OCI-LY1 (cell line): Measurements from ENCODE around the gene ARL3.

Experiments
- H2AFZ ChIP-seq: fragments of 200-600 bp; sonication (generic), shearing (Covaris generic); 2 replicates; pipeline ENCODE4 v1.6.0; 2014; ENCODE audit warnings: antibody characterized with exemption, mild to moderate bottlenecking, low read length
- H3F3A ChIP-seq: fragments of 200-600 bp; sonication (generic), shearing (Covaris generic); 2 replicates; pipeline ENCODE4 v1.6.0; 2014; ENCODE audit warnings: mild to moderate bottlenecking, antibody characterized with exemption, low read length, moderate library complexity; ENCODE audit not compliant: insufficient read depth
- H3K27ac ChIP-seq: fragments of 200-600 bp; sonication (generic); 2 replicates; pipeline ENCODE4 v1.5.1; 2014; ENCODE audit warnings: low read length, mixed run types, mild to moderate bottlenecking, low read depth; ENCODE audit not compliant: poor library complexity, severe bottlenecking
- H3K27me3 ChIP-seq: fragments of 200-600 bp; sonication (generic); 2 replicates; pipeline ENCODE4 v1.6.0; 2014; ENCODE audit warnings: antibody characterized with exemption, mild to moderate bottlenecking, low read length, moderate library complexity; ENCODE audit not compliant: insufficient read depth
- H3K36me3 ChIP-seq: fragments of 200-600 bp; sonication (generic); 2 replicates; pipeline ENCODE4 v1.6.1; 2014; ENCODE audit warnings: mild to moderate bottlenecking, antibody characterized with exemption, low read length, moderate library complexity, mixed read lengths; ENCODE audit not compliant: insufficient read depth
- H3K4me1 ChIP-seq: fragments of 200-600 bp; sonication (generic); 2 replicates; pipeline ENCODE4 v1.5.1; 2014; ENCODE audit warnings: mild to moderate bottlenecking, low read length, moderate library complexity; ENCODE audit not compliant: insufficient read depth, severe bottlenecking
- H3K4me2 ChIP-seq: fragments of 200-600 bp; sonication (generic), shearing (Covaris generic); 2 replicates; pipeline ENCODE4 v1.6.1; 2014; ENCODE audit warnings: low read length
- H3K4me3 ChIP-seq: fragments of 200-600 bp; sonication (generic); 2 replicates; pipeline ENCODE4 v1.5.1; 2014; ENCODE audit warnings: low read length, low read depth, mild to moderate bottlenecking, mixed read lengths; ENCODE audit not compliant: poor library complexity, severe bottlenecking
- H3K79me2 ChIP-seq: fragments of 200-600 bp; shearing (Covaris generic); 2 replicates; pipeline ENCODE4 v1.6.1; 2016; ENCODE audit warnings: mixed run types, low read length, mixed read lengths; ENCODE audit not compliant: insufficient read depth
- H3K9ac ChIP-seq: fragments of 200-600 bp; sonication (generic), shearing (Covaris generic); 2 replicates; pipeline ENCODE4 v1.6.1; 2014; ENCODE audit warnings: mild to moderate bottlenecking, low read length, mixed read lengths
- H3K9me2 ChIP-seq: fragments of 200-600 bp; sonication (generic), shearing (Covaris generic); 2 replicates; pipeline ENCODE4 v1.6.1; 2014; ENCODE audit warnings: low read depth, mild to moderate bottlenecking, low read length, mixed read lengths
- H3K9me3 ChIP-seq: fragments of 200-600 bp; shearing (Covaris generic); 2 replicates; pipeline ENCODE4 v1.6.1; 2014; ENCODE audit warnings: low read length, mixed read lengths
- H4K20me1 ChIP-seq: fragments of 200-600 bp; sonication (generic), shearing (Covaris generic); 2 replicates; pipeline ENCODE4 v1.6.0; 2016; ENCODE audit warnings: mild to moderate bottlenecking, low read length; ENCODE audit not compliant: insufficient read depth
- EZH2 ChIP-seq: fragments of 200-600 bp; sonication (generic), shearing (Covaris generic); IDR thresholded peaks from 2 replicates; pipeline ENCODE4 v1.8.0; 2017; ENCODE audit warnings: borderline replicate concordance, mixed run types, mild to moderate bottlenecking, antibody characterized with exemption, low read length, moderate library complexity, mixed read lengths
- TF ChIP-seq, protein P1 (sequence below): fragments of 200-600 bp; sonication (generic), shearing (Covaris generic); IDR thresholded peaks from 2 replicates; pipeline ENCODE4 v1.5.1; 2017; ENCODE audit warnings: mild to moderate bottlenecking, antibody characterized with exemption, low read length, moderate library complexity, mixed read lengths

Gene ARL3

DNA sequence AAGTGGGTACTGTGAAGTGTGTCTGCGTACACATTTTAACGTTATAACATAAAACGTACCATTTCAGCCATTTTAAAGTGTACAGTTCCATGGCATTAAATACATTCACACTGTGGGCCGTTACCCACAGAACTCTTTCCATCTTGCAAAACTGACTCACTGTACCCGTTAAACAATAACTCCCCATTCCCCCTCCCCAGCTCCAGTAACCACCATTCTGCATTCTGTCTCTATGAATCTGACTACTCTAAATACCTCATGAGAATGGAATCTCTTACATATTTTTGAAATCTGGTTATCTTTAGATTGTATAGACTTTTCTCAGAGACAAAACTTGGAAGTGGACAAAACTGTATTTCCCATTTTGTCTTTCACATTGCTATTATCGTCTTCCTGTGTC, 9.3 kb downstream of the ARL3 start:
- no peaks in the 10 kb centered on the region for H4K20me1 ChIP-seq
- H3K4me3 ChIP-seq: no peak overlapping the region
- H3K9ac ChIP-seq: no peak overlapping the region
- peaks cover 5% of the 10 kb centered on the region for H3K4me1 ChIP-seq
- H3K27me3 ChIP-seq: no peaks in the 10 kb centered on the region
- no peak overlapping the region for H2AFZ ChIP-seq
- H3F3A ChIP-seq: no peaks in the 10 kb centered on the region
- no peaks in the 10 kb centered on the region for H3K9me3 ChIP-seq
- no peaks in the 10 kb centered on the region for H3K36me3 ChIP-seq
- no peak overlapping the region for H3K27ac ChIP-seq
- H3K79me2 ChIP-seq: no peaks in the 10 kb centered on the region
- no peak overlapping the region for H3K4me2 ChIP-seq
- TF ChIP-seq, protein P1, sequence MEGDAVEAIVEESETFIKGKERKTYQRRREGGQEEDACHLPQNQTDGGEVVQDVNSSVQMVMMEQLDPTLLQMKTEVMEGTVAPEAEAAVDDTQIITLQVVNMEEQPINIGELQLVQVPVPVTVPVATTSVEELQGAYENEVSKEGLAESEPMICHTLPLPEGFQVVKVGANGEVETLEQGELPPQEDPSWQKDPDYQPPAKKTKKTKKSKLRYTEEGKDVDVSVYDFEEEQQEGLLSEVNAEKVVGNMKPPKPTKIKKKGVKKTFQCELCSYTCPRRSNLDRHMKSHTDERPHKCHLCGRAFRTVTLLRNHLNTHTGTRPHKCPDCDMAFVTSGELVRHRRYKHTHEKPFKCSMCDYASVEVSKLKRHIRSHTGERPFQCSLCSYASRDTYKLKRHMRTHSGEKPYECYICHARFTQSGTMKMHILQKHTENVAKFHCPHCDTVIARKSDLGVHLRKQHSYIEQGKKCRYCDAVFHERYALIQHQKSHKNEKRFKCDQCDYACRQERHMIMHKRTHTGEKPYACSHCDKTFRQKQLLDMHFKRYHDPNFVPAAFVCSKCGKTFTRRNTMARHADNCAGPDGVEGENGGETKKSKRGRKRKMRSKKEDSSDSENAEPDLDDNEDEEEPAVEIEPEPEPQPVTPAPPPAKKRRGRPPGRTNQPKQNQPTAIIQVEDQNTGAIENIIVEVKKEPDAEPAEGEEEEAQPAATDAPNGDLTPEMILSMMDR: no peak
- no peaks in the 10 kb centered on the region for H3K9me2 ChIP-seq

DNA sequence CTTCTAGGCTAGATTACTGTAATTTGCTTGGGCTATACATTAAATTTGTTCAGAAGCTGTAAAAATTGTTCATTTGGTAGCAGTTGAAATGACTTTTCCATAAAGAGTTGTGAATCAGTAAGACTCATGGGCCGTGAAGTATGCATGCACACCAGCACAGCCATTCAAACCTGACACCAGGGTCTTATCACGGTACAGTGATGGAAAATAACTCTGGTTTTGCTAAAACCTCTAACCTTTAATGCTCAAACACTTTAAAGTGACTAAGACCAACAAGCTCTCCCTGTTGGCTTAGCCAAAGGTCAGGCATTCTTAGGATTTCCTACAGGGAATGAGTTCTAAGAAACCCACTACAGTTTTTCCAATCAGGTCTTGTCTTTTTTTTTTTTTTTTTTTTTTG, 11.5 kb downstream of the ARL3 start:
- no peak overlapping the region for H3K9ac ChIP-seq
- no peak overlapping the region for H3K4me3 ChIP-seq
- H3K27me3 ChIP-seq: no peaks in the 10 kb centered on the region
- H3F3A ChIP-seq: no peaks in the 10 kb centered on the region
- no peaks in the 10 kb centered on the region for H3K9me3 ChIP-seq
- H3K9me2 ChIP-seq: no peaks in the 10 kb centered on the region
- no peaks in the 10 kb centered on the region for H3K79me2 ChIP-seq
- H2AFZ ChIP-seq: no peak overlapping the region
- H3K4me1 ChIP-seq: peaks cover 5% of the 10 kb centered on the region
- H3K27ac ChIP-seq: no peak overlapping the region
- no peaks in the 10 kb centered on the region for H3K36me3 ChIP-seq
- no peak overlapping the region for H3K4me2 ChIP-seq
- no peaks in the 10 kb centered on the region for H4K20me1 ChIP-seq
- no peak for TF ChIP-seq EZH2
- TF ChIP-seq, protein P1: no peak

DNA sequence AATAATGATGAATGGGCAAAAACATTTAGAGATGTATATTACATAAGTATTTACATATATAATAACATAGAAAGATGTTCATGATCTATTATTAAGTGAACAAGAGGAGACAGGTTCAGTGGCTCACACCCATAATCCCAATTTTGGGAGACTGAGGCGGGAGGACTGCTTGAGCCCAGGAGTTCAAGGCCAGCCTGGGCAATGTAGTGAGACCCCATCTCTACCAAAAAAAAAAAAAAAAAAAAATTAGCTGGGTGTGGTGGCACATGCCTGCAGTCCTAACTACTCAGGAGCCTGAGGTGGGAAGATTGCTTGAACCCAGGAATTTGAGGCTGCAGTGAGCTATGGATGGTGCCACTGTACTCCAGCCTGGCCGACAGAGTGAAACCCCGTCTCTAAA, 12.4 kb downstream of the ARL3 start:
- Histone ChIP-seq H3K9me3 (no peaks in the 10 kb centered on the region), H3K4me3 (no peak overlapping the region), H2AFZ (no peak overlapping the region), H3K4me1 (peaks cover 5% of the 10 kb centered on the region), H3F3A (no peaks in the 10 kb centered on the region), H3K36me3 (0 out of 2 replicates have a peak, but pooled peaks cover under 1% of the 10 kb centered on the region), H3K27me3 (no peaks in the 10 kb centered on the region), H3K27ac (no peak overlapping the region), H3K79me2 (no peaks in the 10 kb centered on the region), H4K20me1 (no peaks in the 10 kb centered on the region), H3K9ac (no peak overlapping the region), H3K9me2 (no peaks in the 10 kb centered on the region), H3K4me2 (no peak overlapping the region)
- TF ChIP-seq EZH2: no peak
- TF ChIP-seq, protein P1: no peak
